GM18868 (cell line): ENCODE data around the gene OGG1.

Experiments used
- ATAC-seq: cut with Tn5 transposase; IDR thresholded peaks from one replicate; pipeline ENCODE4 v1.9.1; 2021; ENCODE audit warnings: mild to moderate bottlenecking, moderate library complexity; ENCODE audit not compliant: unreplicated experiment

The OGG1 gene

DNA sequence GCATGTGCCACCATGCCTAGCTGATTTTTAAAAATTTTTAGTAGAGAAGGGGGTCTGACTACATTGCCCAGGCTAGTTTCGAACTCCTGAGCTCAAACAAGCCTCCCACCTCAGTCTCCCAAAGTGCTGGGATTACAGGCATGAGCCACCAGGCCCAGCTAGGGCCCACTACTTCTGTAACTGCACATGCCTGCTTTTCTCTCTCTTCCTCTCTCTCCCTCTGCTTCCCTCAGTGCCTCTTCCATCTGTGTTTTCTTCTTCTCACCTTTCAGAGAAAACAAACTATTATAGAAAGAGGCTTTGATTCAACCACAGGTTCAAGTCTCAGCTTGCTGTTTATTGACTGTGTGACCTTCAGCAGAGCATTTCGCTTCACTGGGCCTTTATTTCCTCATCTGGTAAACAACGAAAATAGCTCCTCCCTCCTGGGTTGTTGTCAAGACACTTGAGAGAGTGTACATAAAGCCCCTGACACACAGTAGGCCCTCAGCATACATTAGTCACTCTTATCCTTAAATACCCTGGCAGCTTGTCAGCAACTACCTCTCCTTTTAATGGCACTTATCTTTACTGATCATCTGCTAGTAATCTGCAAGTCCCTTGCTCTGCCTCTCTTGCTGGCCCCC, 32.3 kb downstream of the OGG1 start:
- ATAC-seq, result no peak

DNA sequence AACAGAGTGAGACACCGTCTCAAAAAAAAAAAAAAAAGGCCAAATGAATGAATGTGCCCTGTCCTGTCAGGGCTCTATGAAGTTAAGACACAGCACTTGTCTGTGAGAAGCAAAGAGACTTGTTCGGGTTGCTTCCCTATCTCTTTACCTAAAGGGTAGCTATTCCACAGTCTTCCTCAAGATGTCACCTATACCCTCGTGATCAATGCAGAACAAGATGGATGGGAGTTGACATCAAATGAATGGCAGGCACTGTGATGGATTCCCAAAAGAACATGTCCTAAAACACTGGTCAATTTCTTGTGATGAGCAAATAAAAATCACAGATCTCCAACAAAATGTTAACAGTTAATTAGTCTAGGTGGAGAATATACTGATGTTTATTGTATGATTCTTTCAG, 33.0 kb downstream of the OGG1 start:
- no peak for ATAC-seq

DNA sequence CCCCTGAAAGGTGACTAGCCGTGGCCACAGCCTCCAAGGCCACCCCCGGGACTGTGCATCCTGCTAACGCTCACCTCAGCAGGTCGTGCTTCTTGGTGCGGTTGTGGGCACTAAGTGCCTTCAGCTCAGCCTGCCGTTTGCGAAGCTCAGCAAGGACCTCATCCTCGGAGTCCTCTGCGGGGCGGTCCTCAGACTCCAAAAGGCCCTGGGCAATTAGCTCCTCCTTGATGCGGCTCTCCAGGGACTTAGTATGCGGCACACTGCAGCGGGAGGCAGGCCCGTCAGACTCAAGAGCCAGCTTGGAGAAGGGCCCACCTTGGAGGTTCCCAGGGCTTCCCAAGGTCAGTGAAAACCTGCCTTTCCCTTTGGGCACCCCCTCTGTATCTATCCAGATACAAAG, 34.2 kb downstream of the OGG1 start:
- no peak for ATAC-seq

DNA sequence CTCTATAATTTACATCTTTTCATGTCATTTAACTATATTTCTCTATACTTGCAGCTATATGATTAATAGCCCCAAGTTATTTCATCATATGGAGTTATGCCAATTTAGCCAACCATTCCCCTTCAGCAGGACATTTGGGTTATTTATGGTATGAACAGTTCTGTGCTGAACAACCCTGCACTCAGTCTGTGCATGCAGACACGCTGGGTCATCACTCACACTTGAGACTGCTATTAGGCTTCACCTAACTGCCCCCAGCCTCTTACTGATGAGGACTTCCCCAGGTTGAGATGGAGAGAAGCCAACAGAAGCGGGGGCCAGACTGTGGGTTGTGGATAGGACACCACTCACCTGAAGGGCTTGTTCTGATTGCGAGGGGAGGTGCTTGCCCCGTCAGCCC, 35.2 kb downstream of the OGG1 start:
- ATAC-seq, result no peak

DNA sequence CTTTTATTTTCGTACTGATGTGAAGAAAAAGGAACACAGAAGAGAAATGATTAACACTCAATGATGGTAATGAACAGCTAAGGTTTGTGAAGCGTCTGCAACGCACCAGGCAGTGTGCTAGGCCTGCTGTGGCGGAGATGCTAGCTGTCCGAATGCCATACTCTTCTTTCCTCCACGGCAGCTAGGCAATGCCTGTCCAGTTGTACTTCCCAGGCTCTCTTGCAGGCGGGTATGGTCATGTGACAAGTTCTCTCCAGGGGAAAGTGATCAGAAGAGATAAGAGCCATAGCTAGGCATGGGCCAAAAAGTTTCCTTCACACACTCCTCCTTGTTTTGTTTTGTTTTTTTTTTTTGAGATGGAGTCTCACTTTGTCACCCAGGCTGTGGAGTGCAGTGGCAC, 35.9 kb downstream of the OGG1 start:
- no peak for ATAC-seq

DNA sequence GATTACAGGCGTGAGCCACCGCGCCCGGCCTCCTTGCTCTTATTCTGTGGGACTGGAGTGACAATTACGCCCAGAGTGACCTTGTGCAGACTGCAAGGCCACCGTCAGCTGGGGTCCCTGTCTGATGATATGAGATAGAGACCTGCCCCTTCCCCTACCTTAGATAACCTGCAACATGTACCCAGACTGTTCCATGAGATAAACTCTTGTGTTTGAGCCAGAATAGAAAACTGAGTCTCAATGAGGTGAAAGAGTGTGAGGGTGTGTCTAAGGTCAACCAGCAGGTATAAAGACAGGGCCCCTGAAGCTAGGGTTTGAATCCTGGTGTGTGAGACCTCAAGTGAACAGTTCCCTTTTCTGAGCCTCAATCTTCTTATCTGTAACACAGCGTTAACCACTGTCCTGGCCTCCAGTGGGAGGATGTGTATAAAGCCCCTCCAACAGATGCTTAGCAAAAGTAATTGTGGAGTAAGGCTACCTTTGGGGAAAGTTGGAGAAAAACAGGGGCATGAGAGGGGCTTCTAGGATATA, 36.5 kb downstream of the OGG1 start:
- ATAC-seq, result no peak

DNA sequence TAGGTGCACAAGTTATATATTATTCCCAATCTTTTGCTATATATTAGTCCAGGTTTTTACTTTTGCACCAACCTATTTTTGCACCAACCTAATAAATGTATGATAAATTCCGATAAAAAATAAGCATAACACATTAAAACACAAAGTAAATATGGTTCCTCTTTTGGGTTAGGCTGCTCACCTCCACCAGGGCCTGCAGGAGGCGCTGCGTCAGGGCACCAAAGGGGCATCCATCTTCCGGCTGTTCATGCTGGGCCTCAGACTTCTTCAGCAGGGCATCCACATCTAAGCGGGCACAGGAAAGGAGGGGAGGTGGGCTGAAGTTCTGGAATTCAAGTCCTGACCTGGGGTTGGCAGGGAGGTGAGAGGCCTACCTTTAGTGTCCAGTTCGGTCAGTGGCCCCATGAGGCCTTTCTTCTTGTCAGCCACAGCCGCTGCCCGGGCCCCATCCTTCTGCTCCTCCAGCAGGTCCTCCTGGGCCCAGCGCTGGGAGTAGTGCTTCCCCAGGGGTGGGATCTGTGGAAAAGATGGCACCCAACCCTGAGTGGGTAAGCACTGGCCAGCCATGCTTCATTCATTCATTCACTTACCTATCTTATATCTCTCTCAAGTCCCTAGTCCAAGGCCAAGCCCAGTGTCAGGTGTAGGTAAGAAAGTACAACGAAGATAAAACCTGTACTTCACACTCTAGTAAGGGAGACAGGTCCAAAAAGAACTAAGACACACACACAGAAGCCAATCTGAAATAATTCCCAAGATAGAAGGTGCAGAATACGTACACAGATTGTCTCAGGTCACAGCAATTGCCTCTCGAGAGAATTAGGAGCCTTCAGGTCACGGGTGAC, 37.3 kb downstream of the OGG1 start:
- no peak for ATAC-seq

DNA sequence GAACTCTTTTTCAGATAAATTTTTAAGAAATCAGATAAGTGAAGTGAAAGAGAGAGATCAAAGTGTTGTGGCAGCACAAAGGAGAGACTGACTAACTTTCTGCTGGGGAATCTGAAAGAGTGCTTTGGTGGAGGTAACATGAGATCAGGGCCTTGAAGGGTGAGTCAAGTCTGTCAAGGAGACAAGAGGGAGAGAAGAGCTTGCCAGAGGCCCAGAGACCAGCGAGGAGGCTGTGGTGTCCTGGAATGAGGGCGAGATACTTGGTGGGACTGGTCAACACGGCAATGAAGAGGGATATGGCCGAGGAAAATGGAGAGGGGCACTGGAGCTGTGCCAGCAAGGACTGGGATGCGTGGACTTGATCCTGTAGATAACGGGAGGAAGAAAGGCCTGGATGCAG, 38.0 kb downstream of the OGG1 start:
- no peak for ATAC-seq

DNA sequence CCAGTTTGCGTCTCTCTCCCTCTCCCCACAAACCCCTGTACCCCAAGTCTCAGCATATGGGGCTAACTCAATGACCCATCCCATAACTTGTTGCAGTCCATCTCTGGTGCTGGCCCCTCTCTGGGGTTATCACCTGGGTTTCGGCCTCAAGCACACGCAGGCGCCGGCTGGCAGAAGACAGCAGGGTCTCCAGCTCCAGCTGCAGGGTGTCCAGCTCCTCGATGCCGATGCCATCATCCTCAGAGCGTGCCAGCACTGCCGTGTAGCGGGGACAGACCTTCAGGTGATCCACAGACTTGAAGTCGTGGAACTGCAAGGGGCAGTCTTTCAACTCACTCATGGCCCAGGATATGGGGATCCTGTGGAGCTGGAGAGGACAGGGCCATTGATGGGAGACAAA, 41.4 kb downstream of the OGG1 start:
- no peak for ATAC-seq

DNA sequence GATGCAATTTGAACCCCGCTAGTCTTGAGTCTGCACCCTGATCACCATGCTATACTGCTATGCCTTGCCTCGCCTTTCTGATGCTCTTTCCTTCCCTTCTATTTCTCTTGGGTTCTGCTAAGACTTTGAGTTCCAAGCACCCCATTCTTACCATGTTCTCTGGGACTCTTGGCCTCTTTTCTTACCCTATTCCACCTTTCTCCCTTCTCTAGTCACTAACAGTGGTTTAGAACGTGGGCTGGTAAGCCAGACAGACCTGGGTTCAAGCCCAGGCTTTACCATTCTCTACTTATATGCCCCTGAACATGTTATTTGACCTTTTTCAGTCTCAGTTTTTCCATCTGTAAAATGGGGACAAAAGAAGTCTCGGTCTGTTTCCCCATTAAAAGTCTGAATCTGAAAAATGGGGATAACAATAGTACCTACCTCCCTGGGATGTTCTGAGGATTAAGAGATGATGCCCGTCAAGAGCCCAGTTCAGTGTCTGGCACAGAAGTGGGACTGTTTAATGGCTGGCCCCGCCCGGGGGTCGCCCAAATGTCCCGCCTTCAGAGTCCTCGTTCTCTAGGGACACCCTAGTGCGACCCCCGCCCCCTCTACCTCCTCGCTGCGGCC, 42.1 kb downstream of the OGG1 start:
- ATAC-seq, result no peak

DNA sequence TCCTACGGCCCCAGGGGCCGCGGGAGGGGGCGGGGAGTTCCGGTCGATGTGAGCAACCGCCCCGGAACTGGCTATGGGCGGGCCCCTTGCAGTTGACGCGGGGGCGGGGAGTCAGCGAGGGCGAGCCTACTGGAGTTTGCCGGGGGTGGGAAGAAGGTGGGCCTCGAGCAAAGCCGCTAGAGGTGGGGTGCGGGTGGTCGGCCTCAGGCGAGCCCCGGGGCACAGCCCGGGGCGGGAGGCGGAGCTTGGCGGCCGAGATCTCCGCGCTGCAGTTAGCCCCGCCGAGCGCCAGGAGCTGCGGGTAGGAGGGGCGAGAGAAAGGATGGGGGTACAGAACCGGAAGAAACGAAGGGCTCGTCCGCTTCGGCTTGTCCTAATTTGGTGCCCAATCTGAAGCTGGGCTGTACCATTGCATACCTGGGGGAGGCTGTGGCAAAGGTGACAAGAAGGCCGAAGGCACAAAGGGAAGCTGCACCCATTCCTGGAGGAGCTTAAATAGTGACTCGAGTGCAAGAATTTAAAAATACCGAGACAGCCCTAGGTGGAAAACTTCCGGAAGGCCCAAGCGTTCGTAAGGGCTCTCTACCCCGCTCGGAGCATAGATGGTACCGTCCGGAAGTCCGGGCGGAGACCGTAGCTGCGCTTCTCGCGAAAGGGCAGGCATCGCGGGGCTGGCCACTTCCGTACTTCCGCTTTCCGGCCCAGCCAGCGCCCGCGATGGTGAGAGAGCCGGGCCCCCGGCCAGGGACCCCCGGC, 42.8 kb downstream of the OGG1 start, which contains the start of the genes ARPC4 and TADA3:
Gene ARPC4 (plus strand): TSS at position 678 of the 756 bp plus-strand sequence. CDS start 40 bp downstream, at position 718.
Gene TADA3 (minus strand): TSS at position 69 of the 756 bp plus-strand sequence. CDS start 1,007 bp downstream, outside the sequence.
- ATAC-seq, result peak; percentile 74

DNA sequence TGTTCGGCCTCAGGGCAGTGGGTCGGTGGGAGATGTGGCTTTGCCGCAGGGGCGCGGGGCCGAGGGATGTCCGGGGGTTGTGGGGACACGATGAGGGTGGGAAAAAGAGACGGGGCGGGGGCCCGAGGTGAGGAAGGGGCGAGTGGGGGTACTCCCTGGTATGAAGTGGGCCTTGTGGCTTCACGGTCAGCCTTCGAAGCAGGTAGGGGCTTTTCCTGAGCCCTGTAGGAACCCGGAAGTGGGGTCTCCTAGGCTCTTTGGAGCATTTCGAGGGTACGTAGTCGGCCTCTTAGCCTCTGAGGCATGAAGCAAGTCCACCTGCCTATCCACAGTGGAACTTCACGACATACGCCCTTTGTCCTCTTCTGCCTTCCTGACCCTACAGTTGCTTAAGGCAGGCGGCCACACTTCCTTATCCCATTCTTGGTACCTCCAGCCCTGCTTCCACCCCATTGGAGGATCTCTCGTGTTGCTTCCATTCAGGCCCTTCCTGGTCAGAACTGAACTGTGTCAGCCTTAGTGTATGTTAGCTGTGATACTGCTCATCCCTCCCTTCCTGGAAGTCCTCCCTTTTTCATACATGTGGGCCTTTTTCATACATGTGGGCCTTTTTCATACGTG, 43.5 kb downstream of the OGG1 start:
- no peak for ATAC-seq

DNA sequence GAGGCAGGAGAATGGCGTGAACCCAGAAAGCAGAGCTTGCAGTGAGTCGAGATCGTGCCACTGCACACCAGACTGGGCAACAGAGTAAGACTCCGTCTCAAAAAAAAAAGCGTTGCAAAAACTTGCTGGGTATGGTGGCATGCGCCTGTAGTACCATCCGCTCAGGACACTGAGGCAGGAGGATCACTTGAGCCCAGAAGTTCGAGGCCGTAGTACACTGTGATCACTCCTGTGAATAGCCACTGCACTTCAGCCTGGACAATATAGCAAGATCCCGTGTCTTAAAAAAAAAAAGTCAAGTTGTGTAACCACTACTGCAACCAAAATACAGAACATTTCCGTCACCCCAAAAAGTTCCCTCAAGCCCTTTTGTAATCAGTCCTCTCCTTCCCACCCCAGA, 44.6 kb downstream of the OGG1 start:
- ATAC-seq, result no peak

DNA sequence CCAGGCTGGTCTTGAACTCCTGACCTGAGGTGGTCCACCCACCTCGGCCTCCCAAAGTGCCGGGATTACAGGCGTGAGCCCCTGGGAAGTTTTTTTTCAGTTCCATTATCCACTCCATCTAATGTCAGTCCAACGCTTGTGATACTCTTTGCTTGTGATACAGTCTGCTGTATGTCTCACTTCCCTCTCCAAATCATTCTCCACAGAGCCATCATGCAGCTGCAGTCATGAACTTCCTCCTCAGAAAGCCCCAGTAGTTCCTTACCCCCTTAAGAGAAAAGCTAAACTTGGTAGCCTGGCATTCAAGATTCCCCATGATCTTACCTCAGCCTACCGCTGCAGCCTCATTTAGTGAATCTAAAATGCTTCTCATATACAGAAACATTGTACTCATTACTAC, 45.5 kb downstream of the OGG1 start:
- ATAC-seq, result peak; percentile 35

DNA sequence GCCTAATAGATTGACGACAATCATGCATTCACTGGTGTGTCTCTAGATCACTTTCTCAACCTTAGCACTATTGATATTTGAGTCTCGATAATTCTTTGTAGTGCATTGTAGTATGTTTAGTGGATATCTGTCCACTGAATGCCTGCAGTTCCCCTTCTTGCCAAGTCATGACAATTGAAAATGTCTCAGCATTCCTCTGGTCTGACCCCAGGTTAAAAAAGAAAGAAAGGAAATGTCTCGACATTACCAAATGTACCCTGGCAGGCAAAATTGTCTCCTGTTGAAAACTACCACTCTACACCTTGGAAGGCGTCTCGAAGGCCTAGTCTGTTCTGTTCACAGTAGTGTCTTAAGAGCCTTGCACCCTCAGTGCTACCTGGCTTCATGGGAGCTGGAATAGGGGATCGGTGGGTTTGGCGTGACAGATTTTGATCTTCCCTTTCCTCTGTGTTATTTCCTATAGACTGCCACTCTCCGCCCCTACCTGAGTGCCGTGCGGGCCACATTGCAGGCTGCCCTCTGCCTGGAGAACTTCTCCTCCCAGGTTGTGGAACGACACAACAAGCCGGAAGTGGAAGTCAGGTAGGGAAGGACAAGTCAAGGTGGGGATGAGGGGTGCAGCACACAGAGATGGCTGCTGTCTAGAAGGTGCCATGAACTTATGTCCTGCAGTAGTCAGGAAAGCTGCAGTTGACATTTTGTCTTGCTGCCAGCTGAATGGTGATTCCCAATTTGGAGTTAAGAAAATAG, 47.6 kb downstream of the OGG1 start:
- ATAC-seq, result no peak

DNA sequence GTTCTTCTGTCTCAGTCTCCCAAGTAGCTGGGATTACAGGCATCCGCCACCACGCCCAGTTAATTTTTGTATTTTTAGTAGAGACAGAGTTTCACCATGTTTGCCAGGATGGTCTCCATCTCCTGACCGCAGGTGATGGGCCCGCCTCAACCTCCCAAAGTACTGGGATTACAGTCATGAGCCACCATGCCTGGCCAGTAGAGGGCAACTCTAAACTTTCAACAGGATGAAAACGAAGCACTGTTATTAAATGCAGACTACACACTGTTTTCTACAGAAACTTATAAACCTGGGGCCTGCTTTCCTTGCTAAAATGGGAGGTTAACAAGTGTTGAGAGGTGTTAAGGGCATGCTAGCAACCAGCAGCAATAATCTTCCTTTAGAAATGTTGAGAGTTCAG, 50.8 kb downstream of the OGG1 start:
- ATAC-seq, result no peak

DNA sequence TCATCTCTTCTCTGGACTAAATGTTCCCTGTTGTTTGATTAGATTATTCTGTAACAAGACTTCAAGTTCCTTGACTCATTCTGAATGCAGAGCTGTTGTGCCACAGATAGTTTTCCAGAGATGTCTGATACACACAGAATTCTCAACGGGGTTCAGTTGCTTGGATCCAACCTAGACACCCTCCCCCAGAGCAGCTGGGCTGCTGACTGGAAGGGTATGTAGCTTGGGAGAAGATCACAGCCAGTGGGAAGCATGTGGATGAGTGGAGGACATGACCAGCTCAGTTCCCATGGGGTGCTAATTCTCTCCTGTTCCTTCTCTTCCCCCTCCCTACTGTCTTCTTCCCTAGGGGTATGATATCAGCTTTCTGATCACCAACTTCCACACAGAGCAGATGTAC, 53.7 kb downstream of the OGG1 start:
- ATAC-seq, result no peak

DNA sequence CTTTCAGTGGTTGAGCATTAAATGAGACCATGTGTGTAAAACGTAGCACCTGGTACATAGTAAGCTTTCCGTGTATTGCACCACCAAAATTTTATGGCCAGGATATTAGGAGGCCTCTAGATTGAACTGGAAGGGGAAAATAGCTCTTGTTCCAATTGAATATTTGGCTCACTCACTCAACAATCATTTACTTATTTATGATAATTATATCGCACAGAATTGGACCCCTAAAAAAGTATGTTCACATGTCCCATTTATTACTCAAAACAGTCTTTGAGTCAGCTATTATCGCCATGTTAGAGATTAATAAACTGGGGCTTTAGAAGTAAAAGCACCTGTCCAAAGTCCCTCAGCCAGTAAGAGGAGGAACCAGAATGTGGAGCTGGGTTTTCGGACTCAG, 55.2 kb downstream of the OGG1 start:
- ATAC-seq, result no peak

DNA sequence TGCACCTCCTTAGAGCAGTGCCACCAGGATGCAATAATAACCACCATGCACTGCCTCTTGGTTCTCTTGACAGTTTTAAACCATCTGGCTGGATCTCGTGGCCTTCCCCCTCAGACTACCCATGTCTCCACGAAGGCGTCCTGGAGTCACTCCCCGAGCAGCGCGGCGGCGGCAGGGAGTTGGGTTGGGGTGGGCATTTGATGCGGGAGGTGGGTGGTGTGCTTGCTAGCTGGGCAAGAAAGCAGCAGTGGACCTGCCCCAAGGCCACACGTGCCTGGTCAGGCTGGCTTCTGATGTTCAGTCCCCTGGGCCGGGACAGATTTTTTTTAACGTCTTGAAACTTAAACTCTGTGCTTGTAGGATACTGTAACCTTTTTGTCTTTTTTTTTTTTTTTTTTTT, 56.4 kb downstream of the OGG1 start:
- no peak for ATAC-seq
